Fibroblast of villous mesenchyme (primary cell): ENCODE results near the gene SEPSECS. TPM values are rescaled to one million over a fixed set of nuclear protein-coding genes. Genes with fewer than 3 reads are reported as not detected.
"Not testable (repeated sequence)": the region's sequence is repeated elsewhere in the genome, so short reads cannot be mapped to it uniquely, and the experiment has no call there.

Source experiments
- DNase-seq: peaks from one replicate; pipeline ENCODE4 v3.0.0-alpha.2; 2010; ENCODE audit warnings: low read depth
- H3K4me3 ChIP-seq: 2 replicates; pipeline ENCODE4 v1.5.1; 2011; ENCODE audit warnings: low read depth, mild to moderate bottlenecking, low read length
- total RNA-seq: library from RNA; depleted of rRNA; stranded (reverse); fragments of >200 nt; gene quantifications from 2 replicates; pipeline ENCODE4 v1.2.3, GENCODE V29; 2012
- TF ChIP-seq, protein P1 (sequence below): IDR thresholded peaks from 2 replicates; pipeline ENCODE4 v1.5.1; 2012; ENCODE audit warnings: low read depth, mild to moderate bottlenecking, low read length; ENCODE audit not compliant: insufficient read depth

The SEPSECS gene
- total RNA-seq, 1 donor: 6.5 TPM

DNA sequence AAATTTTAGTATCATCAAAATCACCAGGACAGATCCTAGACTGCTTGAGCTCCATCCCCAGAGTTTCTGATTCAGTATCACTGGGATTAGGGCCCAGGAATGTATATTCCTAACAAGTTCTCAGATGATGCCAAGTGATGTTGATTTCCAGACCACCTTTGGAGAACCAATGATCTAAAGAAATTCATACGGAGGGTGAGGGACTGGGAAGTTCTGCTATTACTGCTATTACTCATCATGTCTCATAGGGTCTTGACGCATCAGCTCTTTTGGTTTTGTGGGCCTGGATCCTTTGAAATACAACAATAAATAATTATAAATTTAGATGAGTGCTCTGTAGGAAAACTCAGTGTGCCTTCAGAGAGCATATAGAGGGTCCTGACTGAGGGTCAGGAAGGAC lies 69.7 kb downstream of the SEPSECS start:
- TF ChIP-seq, protein P1, sequence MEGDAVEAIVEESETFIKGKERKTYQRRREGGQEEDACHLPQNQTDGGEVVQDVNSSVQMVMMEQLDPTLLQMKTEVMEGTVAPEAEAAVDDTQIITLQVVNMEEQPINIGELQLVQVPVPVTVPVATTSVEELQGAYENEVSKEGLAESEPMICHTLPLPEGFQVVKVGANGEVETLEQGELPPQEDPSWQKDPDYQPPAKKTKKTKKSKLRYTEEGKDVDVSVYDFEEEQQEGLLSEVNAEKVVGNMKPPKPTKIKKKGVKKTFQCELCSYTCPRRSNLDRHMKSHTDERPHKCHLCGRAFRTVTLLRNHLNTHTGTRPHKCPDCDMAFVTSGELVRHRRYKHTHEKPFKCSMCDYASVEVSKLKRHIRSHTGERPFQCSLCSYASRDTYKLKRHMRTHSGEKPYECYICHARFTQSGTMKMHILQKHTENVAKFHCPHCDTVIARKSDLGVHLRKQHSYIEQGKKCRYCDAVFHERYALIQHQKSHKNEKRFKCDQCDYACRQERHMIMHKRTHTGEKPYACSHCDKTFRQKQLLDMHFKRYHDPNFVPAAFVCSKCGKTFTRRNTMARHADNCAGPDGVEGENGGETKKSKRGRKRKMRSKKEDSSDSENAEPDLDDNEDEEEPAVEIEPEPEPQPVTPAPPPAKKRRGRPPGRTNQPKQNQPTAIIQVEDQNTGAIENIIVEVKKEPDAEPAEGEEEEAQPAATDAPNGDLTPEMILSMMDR: no peak
- no peak overlapping the region for H3K4me3 ChIP-seq
- no peak for DNase-seq

DNA sequence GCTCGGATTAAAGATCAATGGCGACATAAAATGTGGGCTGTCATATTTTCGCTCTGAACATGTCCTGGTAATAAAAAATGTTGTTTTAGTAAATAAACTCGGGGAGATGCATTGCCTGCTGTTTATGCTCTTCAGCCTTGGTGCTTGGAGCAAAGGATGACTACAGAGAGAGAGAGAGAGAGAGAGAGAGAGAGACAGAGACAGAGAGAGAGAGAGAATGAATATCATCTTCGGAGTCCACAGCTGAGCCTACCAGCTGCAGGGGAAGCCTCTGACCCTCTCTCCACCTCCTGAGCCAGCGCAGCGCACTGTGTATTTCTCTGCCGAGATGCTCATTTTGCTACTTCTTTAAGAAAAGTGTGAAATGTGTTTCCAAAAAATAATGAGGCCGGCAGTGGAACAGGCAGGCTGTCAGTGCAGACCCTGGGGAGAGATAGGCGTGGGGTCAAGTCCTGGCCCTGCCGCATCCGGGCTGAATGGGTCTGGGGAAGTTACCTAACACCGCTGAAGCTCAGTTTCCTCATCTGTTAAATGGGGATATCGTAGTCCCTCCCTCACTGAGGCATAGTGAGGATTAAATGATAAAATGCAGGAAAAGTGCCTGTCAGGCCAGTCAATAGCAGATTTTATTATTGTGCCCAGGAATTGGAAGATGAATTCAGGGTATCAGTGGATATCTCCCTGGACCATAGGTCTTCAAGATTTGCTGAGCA lies 71.0 kb downstream of the SEPSECS start:
- TF ChIP-seq, protein P1: no peak
- peak overlapping the region; percentile 10 for H3K4me3 ChIP-seq
- no peak for DNase-seq

DNA sequence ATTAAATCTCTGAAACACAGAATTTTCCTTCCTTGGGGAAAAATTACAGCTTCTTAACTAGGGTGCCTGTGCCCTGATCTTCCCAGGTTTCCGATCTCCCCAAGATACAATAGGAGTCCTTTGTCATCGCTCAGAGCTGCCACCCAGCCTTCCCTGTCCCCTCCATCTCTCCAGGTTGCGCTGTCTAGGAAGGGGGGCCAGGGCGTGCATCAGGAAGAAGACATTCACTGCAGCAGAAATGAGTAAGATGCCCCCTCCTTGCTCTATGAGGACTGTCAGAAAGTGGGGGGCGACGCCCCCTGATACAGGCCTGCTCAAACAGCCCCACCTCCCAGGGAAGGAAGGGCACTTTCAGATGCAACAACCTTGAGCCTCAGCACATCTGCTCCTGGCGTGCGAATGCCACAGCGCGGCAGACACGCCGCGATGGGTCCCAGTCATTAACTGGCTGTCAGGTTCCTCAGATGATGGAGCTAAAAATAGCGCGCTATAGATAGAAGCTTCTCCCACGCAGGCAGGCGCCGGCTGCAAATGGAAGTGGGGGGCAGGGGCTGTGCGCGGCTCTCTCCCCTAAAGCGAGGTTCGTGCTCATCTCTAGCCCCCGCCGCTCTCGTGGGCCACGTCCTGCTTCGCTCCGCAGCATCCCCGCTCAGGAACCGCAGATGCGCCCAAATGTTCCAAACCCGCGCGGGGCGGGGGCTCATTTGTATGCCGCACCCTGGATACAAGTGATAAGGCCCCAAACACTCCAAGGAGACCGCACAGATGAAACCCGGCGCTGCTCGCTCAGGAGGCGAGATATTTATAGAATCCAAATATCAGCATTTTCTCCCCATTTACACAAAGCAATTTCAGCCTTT lies 71.9 kb downstream of the SEPSECS start:
- peak overlapping the region; percentile 10 for H3K4me3 ChIP-seq
- DNase-seq: no peak
- TF ChIP-seq, protein P1: no peak

DNA sequence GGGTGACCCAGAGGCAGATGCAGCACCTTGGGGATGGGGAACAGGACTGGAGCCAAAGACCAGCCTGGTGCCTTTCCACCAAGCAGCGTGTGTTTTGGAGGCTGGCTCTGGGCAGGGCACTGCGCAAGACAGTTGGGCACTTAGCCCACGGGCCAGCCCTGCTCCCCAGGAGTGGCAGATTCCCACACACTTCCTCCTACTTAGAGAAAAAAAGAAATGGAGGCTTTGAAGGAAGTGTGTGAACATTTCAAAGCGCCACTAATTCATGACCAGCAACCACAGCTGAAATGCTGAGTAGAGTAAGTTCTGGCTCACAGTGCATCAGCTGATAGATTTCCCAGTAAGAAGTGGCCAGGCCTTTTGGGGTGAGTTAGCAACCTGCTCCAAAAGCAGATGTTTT lies 74.6 kb downstream of the SEPSECS start:
- H3K4me3 ChIP-seq: no peak overlapping the region
- DNase-seq: no peak
- TF ChIP-seq, protein P1: no peak

DNA sequence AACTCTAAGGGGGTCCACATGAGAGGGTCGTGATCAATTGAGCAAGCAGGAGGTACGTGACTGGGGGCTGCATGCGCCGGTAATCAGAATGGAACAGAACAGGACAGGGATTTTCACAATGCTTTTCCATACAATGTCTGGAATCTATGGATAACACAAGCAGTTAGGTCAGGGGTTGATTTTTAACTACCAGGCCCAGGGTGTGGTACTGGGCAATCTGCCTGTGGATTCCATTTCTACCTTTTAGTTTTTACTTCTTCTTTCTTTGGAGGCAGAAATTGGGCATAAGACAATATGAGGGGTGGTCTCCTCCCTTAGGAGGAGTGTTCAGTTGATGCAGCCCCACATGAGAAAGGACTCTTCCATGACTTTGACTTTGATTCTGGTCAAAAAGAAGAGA lies 76.8 kb downstream of the SEPSECS start:
- DNase-seq, H3K4me3 ChIP-seq: not testable (repeated sequence)

DNA sequence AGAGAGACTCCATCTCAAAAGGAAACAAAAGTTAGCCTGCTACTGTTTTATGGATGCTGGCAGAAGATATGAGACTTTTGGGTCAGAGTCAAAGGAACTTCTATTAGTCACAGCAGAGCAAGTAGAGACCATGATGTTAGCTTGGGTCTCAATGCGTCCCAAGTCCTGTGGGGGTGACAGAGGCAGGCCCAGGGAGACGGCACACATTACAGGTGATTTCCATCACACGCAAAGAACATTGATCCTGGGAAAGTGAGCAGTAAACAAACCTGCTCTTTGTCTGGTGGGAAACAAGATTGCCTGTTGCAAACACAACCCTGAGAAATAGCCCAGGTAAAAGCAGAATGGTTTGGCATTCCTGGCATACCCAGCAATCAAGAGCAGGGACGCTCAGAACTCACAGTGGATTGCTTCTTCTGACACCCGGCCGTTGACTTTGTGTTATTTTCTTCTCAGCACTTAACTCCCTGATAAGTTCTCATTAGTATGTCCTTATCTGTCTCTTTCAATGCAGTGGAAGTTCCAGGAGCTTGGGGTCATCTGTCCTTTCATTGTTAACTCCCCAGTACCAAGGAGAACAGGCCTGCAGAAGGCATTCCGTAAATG lies 78.3 kb downstream of the SEPSECS start:
- no peak for DNase-seq
- TF ChIP-seq, protein P1: no peak
- no peak overlapping the region for H3K4me3 ChIP-seq

DNA sequence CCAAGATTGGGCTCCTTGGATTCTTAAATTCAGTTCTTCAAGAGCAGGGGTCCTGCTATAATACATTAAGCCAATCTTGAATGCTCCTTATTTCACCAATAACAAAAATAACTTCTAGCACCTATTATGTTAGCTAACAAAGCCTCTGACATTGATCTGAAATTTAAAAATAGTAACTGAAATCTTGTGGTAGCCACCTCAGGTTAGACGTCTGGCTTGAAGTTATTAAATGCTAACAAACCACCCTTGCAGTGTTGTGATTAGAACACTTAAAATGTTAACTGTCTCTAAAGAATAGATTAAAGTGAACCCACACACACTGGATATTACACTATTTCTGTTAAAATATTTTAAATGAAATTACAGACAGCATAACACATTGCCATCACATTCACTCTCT lies 79.7 kb downstream of the SEPSECS start:
- TF ChIP-seq, protein P1: no peak
- DNase-seq: no peak
- no peak overlapping the region for H3K4me3 ChIP-seq
